ENCODE data around the gene ZNF805. TPM values are rescaled to one million over a fixed set of nuclear protein-coding genes. Genes with fewer than 3 reads are reported as not detected.
A peak's percentile ranks its signal among the peaks of the same experiment; 100 is the strongest.

ZNF805 gene
- total RNA-seq, 1 experiment from 2014 or later = 18.2 TPM

- TF ChIP-seq PRDM15 (CRISPR knock-in tag; IDR thresholded peaks at IDR 0.05) = no peak
- TF ChIP-seq ZNF121 (CRISPR knock-in tag; IDR thresholded peaks at IDR 0.05) = no peak
Observed at GRCh38 chr19:57302020-57302465, 61.6 kb downstream of the ZNF805 start (continued).

GRCh38 chr19:57302727-57303401, 62.4 kb downstream of the ZNF805 start:
- TF ChIP-seq ZNF671 (CRISPR knock-in tag; IDR thresholded peaks at IDR 0.05) = no peak
- Mint-ChIP-seq H3K36me3 (peaks cover 22% of the 10 kb centered on the region), H3K4me1 (0 out of 2 replicates have a peak, but pooled peaks cover 2% of the 10 kb centered on the region), H3K4me3 (no peak overlapping the region), H3K27ac (peak overlapping the region; percentile 42), H3K27me3 (ENCODE audit: low read depth) (no peaks in the 10 kb centered on the region), H3K9me3 (no peaks in the 10 kb centered on the region)
- ChIA-PET CTCF (interaction anchor here (0.8 to 2.5 kb wide), 5 partner anchors 15 to 103 kb away, joined by 3 to 11 read pairs (median 9); partner anchors contain the start of genes ZNF304 and ZNF548), POLR2A (interaction anchor here (1.0 to 1.2 kb wide), 2 partner anchors 10 to 15 kb away, joined by 3 read pairs; no protein-coding TSS in a partner anchor)
- DNase-seq (ENCODE audit: low spot score) = peak; percentile 24
- ATAC-seq = peak; percentile 89

Other genes with a start within 250 kb of the ZNF805 start
- not detected in 3 replicates for gene USP29, start 120.6 kb upstream of the ZNF805 start, total RNA-seq (2021)
- not detected in 3 replicates for gene ZIM3, start 95.4 kb upstream of the ZNF805 start, total RNA-seq (2021)
- gene DUXA, start 73.1 kb upstream of the ZNF805 start, total RNA-seq (2021) = not detected in 3 replicates
- gene ZNF264, start 49.1 kb upstream of the ZNF805 start, total RNA-seq (2021) = 24.0 to 27.0 TPM (median 26.6 TPM) in 3 replicates
- gene AURKC, start 9.6 kb upstream of the ZNF805 start, total RNA-seq (2021) = 3.6 to 6.7 TPM (median 5.1 TPM) in 3 replicates
- 50.8 to 62.9 TPM (median 52.2 TPM) in 3 replicates for gene ZNF460, start 39.9 kb downstream of the ZNF805 start, total RNA-seq (2021)
- gene ZNF543, start 79.8 kb downstream of the ZNF805 start, total RNA-seq (2021) = 8.3 to 8.9 TPM (median 8.4 TPM) in 3 replicates
- 10.4 to 11.0 TPM (median 10.8 TPM) in 3 replicates for gene ZNF304, start 110.6 kb downstream of the ZNF805 start, total RNA-seq (2021)
- 10.5 to 11.7 TPM (median 10.5 TPM) in 3 replicates for gene TRAPPC2B, start 122.9 kb downstream of the ZNF805 start, total RNA-seq (2021)
- 2.3 to 2.7 TPM (median 2.4 TPM) in 3 replicates for gene ZNF547, start 122.9 kb downstream of the ZNF805 start, total RNA-seq (2021)
- gene ZNF548, start 149.2 kb downstream of the ZNF805 start, total RNA-seq (2021) = 10.8 to 14.2 TPM (median 11.3 TPM) in 3 replicates
- 6.7 to 10.3 TPM (median 7.7 TPM) in 3 replicates for gene ZNF17, start 170.5 kb downstream of the ZNF805 start, total RNA-seq (2021)
- gene ZNF749, start 194.7 kb downstream of the ZNF805 start, total RNA-seq (2021) = 32.3 to 34.7 TPM (median 34.6 TPM) in 3 replicates
- 0.73 to 0.89 TPM (median 0.83 TPM) in 3 replicates for gene VN1R1, start 216.5 kb downstream of the ZNF805 start, total RNA-seq (2021)
- 13.1 to 15.0 TPM (median 14.0 TPM) in 3 replicates for gene ZNF772, start 236.9 kb downstream of the ZNF805 start, total RNA-seq (2021)
- gene ZNF419, start 247.1 kb downstream of the ZNF805 start, total RNA-seq (2021) = 9.0 to 11.3 TPM (median 9.1 TPM) in 3 replicates